HCT116 (cell line): ENCODE results near the gene RPA4. TPM values are rescaled to one million over a fixed set of nuclear protein-coding genes. Genes with fewer than 3 reads are reported as not detected.

Experiments
- ATAC-seq: fragments of 200-7000 bp; cut with Tn5 transposase; 2 replicates; pipeline ENCODE4 v1.9.1; 2020; ENCODE audit warnings: mild to moderate bottlenecking, moderate library complexity
- BruUV-seq: library from RNA; stranded (reverse); fragments of 400-500 nt; replicated peaks from 2 replicates; lab custom pipeline; 2021; lab: Mats Ljungman, UMichigan
- CTCF ChIA-PET: fragments of 300-600 bp; sonication (Branson Sonifier 250); formaldehyde crosslinking; loops from one replicate; lab custom pipeline; 2021; ENCODE audit warnings: antibody characterized with exemption; lab: Charles Lee
- POLR2A ChIA-PET: fragments of 300-600, 350-600 bp; sonication (Branson Sonifier 250); formaldehyde crosslinking; loops from one replicate; lab custom pipeline; 2021; ENCODE audit warnings: antibody characterized with exemption; lab: Charles Lee
- RAD21 ChIA-PET, 2 experiments: fragments of 300-600 bp; sonication (Branson Sonifier 250); formaldehyde crosslinking; loops; one replicate each; lab custom pipeline; 2023; ENCODE audit warnings: low total read pairs in 2 of 2; ENCODE audit not compliant: uncharacterized antibody in 2 of 2, unreplicated experiment in 2 of 2, low non-redundant PET in 1 of 2; lab: Charles Lee
- DNase-seq: peaks from one replicate; pipeline ENCODE4 v3.0.0-alpha.2; 2010; ENCODE audit warnings: low read depth, low spot score
- H2AFZ ChIP-seq: fragments of 200-600 bp; shearing (Covaris generic), sonication (generic); 2 replicates; pipeline ENCODE4 v1.6.1; 2017; ENCODE audit warnings: low read depth, mixed run types, mixed read lengths, antibody characterized with exemption, low read length; ENCODE audit not compliant: poor library complexity, severe bottlenecking
- H3K27ac ChIP-seq: 2 replicates; pipeline ENCODE4 v1.5.1; 2012; ENCODE audit warnings: low read depth, low read length
- H3K27me3 ChIP-seq: fragments of 200-600 bp; sonication (generic); 2 replicates; pipeline ENCODE4 v1.6.1; 2016; ENCODE audit warnings: mixed run types, low read length, mixed read lengths; ENCODE audit not compliant: insufficient read depth
- H3K36me3 ChIP-seq, 2 experiments: fragments of 200-500 bp in 1 of 2; fragments of 200-600 bp in 1 of 2; sonication (Bioruptor generic) in 1 of 2; sonication (generic) in 1 of 2; 2 replicates each; pipeline versions ENCODE4 v1.5.1 to v1.6.1; 2014 to 2016; ENCODE audit warnings: low read length in 2 of 2, inconsistent platforms in 1 of 2, mixed read lengths in 1 of 2, mixed run types in 1 of 2; ENCODE audit not compliant: insufficient read depth in 2 of 2, control insufficient read depth in 1 of 2
- H3K4me1 ChIP-seq, 2 experiments: fragments of 200-600 bp in 1 of 2; sonication (generic) in 1 of 2; 2 replicates each; pipeline versions ENCODE4 v1.5.1 to v1.6.1; 2012 to 2017; ENCODE audit warnings: low read length in 2 of 2, inconsistent platforms in 1 of 2, mild to moderate bottlenecking in 1 of 2, mixed read lengths in 1 of 2, mixed run types in 1 of 2, moderate library complexity in 1 of 2; ENCODE audit not compliant: insufficient read depth in 2 of 2, control insufficient read depth in 1 of 2
- H3K4me2 ChIP-seq: fragments of 200-600 bp; sonication (generic); 2 replicates; pipeline ENCODE4 v1.6.1; 2017; ENCODE audit warnings: mixed run types, low read length, mixed read lengths
- H3K4me3 ChIP-seq, 2 experiments: fragments of 200-600 bp in 1 of 2; sonication (generic) in 1 of 2; replicated peaks in 1 of 2; 2 replicates each; pipeline ENCODE4 v1.5.1; 2011 to 2016; ENCODE audit warnings: low read length in 2 of 2, control low read depth in 1 of 2, low read depth in 1 of 2, mild to moderate bottlenecking in 1 of 2, mixed read lengths in 1 of 2, mixed run types in 1 of 2
- H3K79me2 ChIP-seq: fragments of 200-600 bp; sonication (generic); 2 replicates; pipeline ENCODE4 v1.6.1; 2017; ENCODE audit warnings: mild to moderate bottlenecking, mixed run types, low read length, moderate library complexity, mixed read lengths; ENCODE audit not compliant: insufficient read depth
- H3K9ac ChIP-seq: fragments of 200-600 bp; sonication (generic); 2 replicates; pipeline ENCODE4 v1.6.1; 2016; ENCODE audit warnings: low read length, mixed read lengths
- H3K9me2 ChIP-seq: fragments of 200-600 bp; sonication (generic), shearing (Covaris generic); 2 replicates; pipeline ENCODE4 v1.6.1; 2017; ENCODE audit warnings: mixed run types, mild to moderate bottlenecking, moderate library complexity; ENCODE audit not compliant: insufficient read depth
- H3K9me3 ChIP-seq, 2 experiments: fragments of 200-500 bp in 1 of 2; fragments of 200-600 bp in 1 of 2; sonication (Bioruptor generic) in 1 of 2; sonication (generic) in 1 of 2; 2 replicates each; pipeline ENCODE4 v1.6.1; 2014 to 2017; ENCODE audit warnings: low read length in 2 of 2, mixed read lengths in 2 of 2, inconsistent platforms in 1 of 2, low read depth in 1 of 2, mild to moderate bottlenecking in 1 of 2, mixed run types in 1 of 2, moderate library complexity in 1 of 2; ENCODE audit not compliant: control insufficient read depth in 1 of 2, insufficient read depth in 1 of 2
- H4K20me1 ChIP-seq: fragments of 200-600 bp; sonication (generic), shearing (Covaris generic); 2 replicates; pipeline ENCODE4 v1.6.1; 2017; ENCODE audit warnings: mixed run types, mild to moderate bottlenecking, moderate library complexity; ENCODE audit not compliant: insufficient read depth
- CBX3 ChIP-seq: IDR thresholded peaks from 2 replicates; pipeline ENCODE4 v1.6.1; 2012; ENCODE audit warnings: low read depth
- ELF1 ChIP-seq: IDR thresholded peaks from 2 replicates; pipeline ENCODE4 v1.6.1; 2012; ENCODE audit warnings: low read depth, borderline replicate concordance
- FOSL1 ChIP-seq: IDR thresholded peaks from 2 replicates; pipeline ENCODE4 v1.6.1; 2012; ENCODE audit warnings: low read depth
- JUND ChIP-seq: IDR thresholded peaks from 2 replicates; pipeline ENCODE4 v1.6.1; 2012
- POLR2AphosphoS5 ChIP-seq: IDR thresholded peaks from 2 replicates; pipeline ENCODE4 v1.6.1; 2011; ENCODE audit warnings: mild to moderate bottlenecking, low read depth, low read length, moderate library complexity
- SIN3A ChIP-seq: IDR thresholded peaks from 2 replicates; pipeline ENCODE4 v1.6.1; 2012; ENCODE audit warnings: low read depth
- YY1 ChIP-seq: IDR thresholded peaks from 2 replicates; pipeline ENCODE4 v1.6.1; 2011; ENCODE audit warnings: low read length, low read depth, moderate library complexity, mild to moderate bottlenecking; ENCODE audit not compliant: insufficient replicate concordance; ENCODE audit errors: extremely low read depth
- intact Hi-C: fragments of 100-400 bp; cut with micrococcal nuclease; formaldehyde crosslinking; loops from 2 replicates; pipeline ENCODE4 v1.10.0; 2022
- total RNA-seq: library from RNA; stranded (reverse); gene quantifications from one replicate; pipeline ENCODE4 v1.2.1, GENCODE V29; 2021; ENCODE audit not compliant: unreplicated experiment
- TF ChIP-seq, protein P1 (sequence below), 3 experiments: fragments of 200-600 bp in 1 of 3; sonication (generic) in 1 of 3; IDR thresholded peaks in 2 of 3; conservative IDR thresholded peaks in 1 of 3; 2 replicates each; pipeline ENCODE4 v1.5.1; 2012 to 2017; ENCODE audit warnings: low read depth in 2 of 3, low read length in 2 of 3, antibody characterized with exemption in 1 of 3, borderline replicate concordance in 1 of 3, control low read depth in 1 of 3, mild to moderate bottlenecking in 1 of 3, mixed read lengths in 1 of 3, mixed run types in 1 of 3, moderate library complexity in 1 of 3; ENCODE audit not compliant: insufficient read depth in 1 of 3
- TF ChIP-seq, protein P2 (sequence below): IDR thresholded peaks from 2 replicates; pipeline ENCODE4 v1.6.1; 2011; ENCODE audit warnings: mild to moderate bottlenecking, low read length, moderate library complexity; ENCODE audit not compliant: insufficient replicate concordance; ENCODE audit errors: extremely low read depth

The RPA4 gene
- total RNA-seq, 1 experiment from 2014 or later, result 0.20 TPM

DNA sequence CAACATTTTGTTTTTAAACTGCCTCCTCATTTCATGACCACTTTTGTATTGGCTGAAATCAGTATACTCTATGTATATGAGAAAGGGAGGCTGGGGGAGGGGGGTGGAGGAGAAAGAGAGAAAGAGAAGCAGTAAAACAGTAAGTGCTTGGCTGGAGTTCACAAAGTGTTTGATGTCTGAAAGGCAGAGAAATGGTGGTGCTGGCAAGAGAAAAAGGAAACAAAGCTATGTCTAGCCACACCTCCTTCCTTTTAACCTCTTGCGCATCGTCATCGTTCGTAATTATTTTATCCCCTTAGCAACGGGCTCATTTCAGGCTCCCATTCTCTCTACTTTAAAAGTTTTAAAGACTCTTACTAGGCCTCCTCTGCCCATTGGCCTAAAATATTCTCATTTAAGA is 25.6 kb downstream of the RPA4 start:
- Histone ChIP-seq H3K4me3 (no peak overlapping the region), H3K4me1 (no peaks in the 10 kb centered on the region), H4K20me1 (no peaks in the 10 kb centered on the region), H2AFZ (no peak overlapping the region), H3K79me2 (no peaks in the 10 kb centered on the region), H3K27me3 (no peaks in the 10 kb centered on the region), H3K9ac (no peak overlapping the region), H3K4me2 (no peak overlapping the region), H3K9me3 (no peaks in the 10 kb centered on the region), H3K27ac (no peak overlapping the region), H3K9me2 (no peaks in the 10 kb centered on the region), H3K36me3 (no peaks in the 10 kb centered on the region)
- BruUV-seq, result no TSS peak
- ATAC-seq (no peak), DNase-seq (no peak)
- POLR2A ChIA-PET, result no interaction called here
- RAD21 ChIA-PET, result no interaction called here
- intact Hi-C loops, result no loop called here
- CTCF ChIA-PET, result no interaction called here
- TF ChIP-seq ELF1, result no peak
- TF ChIP-seq FOSL1, result no peak
- TF ChIP-seq, all 23 proteins: peak for 0

DNA sequence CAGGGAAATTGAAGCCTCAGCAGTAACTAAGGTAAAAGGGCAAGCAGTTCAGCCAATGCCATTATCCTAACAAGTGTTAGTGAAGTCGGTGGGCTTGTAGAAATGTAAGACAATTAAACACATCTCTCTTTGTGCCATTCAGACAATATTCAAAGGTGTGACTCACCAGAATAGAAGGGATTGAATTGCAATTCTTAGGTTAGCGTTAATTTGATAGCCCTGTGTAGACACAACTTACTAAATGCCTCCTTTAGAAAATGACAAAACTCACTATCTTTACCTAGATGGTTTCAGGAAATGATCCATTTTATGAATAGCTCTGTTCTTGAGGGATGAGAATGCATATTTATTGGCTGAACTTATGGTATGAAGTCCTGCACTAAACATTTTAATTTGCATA is 35.2 kb downstream of the RPA4 start:
- TF ChIP-seq, protein P1, sequence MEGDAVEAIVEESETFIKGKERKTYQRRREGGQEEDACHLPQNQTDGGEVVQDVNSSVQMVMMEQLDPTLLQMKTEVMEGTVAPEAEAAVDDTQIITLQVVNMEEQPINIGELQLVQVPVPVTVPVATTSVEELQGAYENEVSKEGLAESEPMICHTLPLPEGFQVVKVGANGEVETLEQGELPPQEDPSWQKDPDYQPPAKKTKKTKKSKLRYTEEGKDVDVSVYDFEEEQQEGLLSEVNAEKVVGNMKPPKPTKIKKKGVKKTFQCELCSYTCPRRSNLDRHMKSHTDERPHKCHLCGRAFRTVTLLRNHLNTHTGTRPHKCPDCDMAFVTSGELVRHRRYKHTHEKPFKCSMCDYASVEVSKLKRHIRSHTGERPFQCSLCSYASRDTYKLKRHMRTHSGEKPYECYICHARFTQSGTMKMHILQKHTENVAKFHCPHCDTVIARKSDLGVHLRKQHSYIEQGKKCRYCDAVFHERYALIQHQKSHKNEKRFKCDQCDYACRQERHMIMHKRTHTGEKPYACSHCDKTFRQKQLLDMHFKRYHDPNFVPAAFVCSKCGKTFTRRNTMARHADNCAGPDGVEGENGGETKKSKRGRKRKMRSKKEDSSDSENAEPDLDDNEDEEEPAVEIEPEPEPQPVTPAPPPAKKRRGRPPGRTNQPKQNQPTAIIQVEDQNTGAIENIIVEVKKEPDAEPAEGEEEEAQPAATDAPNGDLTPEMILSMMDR (IDR thresholded peaks at IDR 0.05 in 2 of 3, conservative IDR thresholded peaks at IDR 0.05 in 1 of 3; ENCODE audit: borderline replicate concordance in 1 of 3, insufficient read depth in 1 of 3, low read depth in 2 of 3, low read length in 2 of 3), result no peak
- TF ChIP-seq POLR2AphosphoS5, result no peak
- TF ChIP-seq SIN3A, result no peak
- TF ChIP-seq, protein P2, sequence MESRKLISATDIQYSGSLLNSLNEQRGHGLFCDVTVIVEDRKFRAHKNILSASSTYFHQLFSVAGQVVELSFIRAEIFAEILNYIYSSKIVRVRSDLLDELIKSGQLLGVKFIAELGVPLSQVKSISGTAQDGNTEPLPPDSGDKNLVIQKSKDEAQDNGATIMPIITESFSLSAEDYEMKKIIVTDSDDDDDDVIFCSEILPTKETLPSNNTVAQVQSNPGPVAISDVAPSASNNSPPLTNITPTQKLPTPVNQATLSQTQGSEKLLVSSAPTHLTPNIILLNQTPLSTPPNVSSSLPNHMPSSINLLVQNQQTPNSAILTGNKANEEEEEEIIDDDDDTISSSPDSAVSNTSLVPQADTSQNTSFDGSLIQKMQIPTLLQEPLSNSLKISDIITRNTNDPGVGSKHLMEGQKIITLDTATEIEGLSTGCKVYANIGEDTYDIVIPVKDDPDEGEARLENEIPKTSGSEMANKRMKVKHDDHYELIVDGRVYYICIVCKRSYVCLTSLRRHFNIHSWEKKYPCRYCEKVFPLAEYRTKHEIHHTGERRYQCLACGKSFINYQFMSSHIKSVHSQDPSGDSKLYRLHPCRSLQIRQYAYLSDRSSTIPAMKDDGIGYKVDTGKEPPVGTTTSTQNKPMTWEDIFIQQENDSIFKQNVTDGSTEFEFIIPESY, result no peak
- no peak for TF ChIP-seq JUND
- no peak for TF ChIP-seq YY1
- TF ChIP-seq FOSL1, result no peak
- no peak for TF ChIP-seq CBX3
- TF ChIP-seq, all 23 proteins: peak for 0
- H3K79me2 ChIP-seq, result no peaks in the 10 kb centered on the region
- no peak overlapping the region for H3K4me3 ChIP-seq
- no peak for DNase-seq
- H3K27ac ChIP-seq, result no peak overlapping the region
- H2AFZ ChIP-seq, result no peak overlapping the region
- BruUV-seq, result no TSS peak
- H3K9me2 ChIP-seq, result no peaks in the 10 kb centered on the region
- RAD21 ChIA-PET, result no interaction called here
- no peak for ATAC-seq
- intact Hi-C loops, result no loop called here
- no peak overlapping the region for H3K4me2 ChIP-seq
- H3K9me3 ChIP-seq, result no peaks in the 10 kb centered on the region
- POLR2A ChIA-PET, result no interaction called here
- CTCF ChIA-PET, result no interaction called here
- no peaks in the 10 kb centered on the region for H3K36me3 ChIP-seq
- no peaks in the 10 kb centered on the region for H3K4me1 ChIP-seq
- H3K9ac ChIP-seq, result no peak overlapping the region
- H3K27me3 ChIP-seq, result no peaks in the 10 kb centered on the region
- H4K20me1 ChIP-seq, result no peaks in the 10 kb centered on the region
